ENCODE results near the gene ADH1C. TPM values are rescaled to one million over a fixed set of nuclear protein-coding genes. Genes with fewer than 3 reads are reported as not detected.
"Not testable (repeated sequence)": the region's sequence is repeated elsewhere in the genome, so short reads cannot be mapped to it uniquely, and the experiment has no call there.

The ADH1C gene
- total RNA-seq, 4 donors from 2014 or later = 0.75 to 12.6 (median 8.4) TPM

DNA sequence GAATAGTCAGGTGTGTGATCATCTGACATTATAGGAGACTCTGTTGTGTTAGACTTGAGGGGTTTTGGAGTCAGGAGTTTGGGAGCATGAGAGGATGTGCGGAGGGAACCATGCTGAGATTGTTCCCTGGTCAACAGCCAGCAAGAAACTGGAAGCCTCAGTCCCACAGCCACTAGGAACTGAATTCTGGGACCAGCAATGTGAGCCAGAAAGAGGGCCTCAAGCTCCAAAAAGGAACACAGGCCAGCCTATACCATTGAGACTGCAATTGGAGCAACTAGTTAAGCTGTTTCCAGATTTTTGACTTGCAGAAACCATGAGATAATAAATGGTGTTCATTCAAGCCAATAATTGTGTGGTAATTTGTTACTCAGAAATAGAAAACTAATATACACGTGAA lies 22.7 kb downstream of the ADH1C start:
- DNase-seq = no peak
- Histone ChIP-seq H3K27ac (peak overlapping the region in 3 of 4 donors; percentile 61 to 72 (median 62)), H3K27me3 (no peaks in the 10 kb centered on the region), H3K4me1 (peaks cover 0 to 8% (median 0%) of the 10 kb centered on the region in 3 donors), H3K4me3 (no peak overlapping the region), H3K36me3 (no peaks in the 10 kb centered on the region), H3K9me3 (peaks cover 0 to 16% (median 0%) of the 10 kb centered on the region in 3 donors)
- intact Hi-C loops (cut with DNase I) = no loop called here
- TF ChIP-seq, protein P1, sequence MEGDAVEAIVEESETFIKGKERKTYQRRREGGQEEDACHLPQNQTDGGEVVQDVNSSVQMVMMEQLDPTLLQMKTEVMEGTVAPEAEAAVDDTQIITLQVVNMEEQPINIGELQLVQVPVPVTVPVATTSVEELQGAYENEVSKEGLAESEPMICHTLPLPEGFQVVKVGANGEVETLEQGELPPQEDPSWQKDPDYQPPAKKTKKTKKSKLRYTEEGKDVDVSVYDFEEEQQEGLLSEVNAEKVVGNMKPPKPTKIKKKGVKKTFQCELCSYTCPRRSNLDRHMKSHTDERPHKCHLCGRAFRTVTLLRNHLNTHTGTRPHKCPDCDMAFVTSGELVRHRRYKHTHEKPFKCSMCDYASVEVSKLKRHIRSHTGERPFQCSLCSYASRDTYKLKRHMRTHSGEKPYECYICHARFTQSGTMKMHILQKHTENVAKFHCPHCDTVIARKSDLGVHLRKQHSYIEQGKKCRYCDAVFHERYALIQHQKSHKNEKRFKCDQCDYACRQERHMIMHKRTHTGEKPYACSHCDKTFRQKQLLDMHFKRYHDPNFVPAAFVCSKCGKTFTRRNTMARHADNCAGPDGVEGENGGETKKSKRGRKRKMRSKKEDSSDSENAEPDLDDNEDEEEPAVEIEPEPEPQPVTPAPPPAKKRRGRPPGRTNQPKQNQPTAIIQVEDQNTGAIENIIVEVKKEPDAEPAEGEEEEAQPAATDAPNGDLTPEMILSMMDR (IDR thresholded peaks at IDR 0.05) = no peak
- no peak for TF ChIP-seq POLR2A (IDR thresholded peaks at IDR 0.05)
- 42 to 58% methylated on average over 1 to 2 of the region's 2 CpGs for WGBS, 2 donors

DNA sequence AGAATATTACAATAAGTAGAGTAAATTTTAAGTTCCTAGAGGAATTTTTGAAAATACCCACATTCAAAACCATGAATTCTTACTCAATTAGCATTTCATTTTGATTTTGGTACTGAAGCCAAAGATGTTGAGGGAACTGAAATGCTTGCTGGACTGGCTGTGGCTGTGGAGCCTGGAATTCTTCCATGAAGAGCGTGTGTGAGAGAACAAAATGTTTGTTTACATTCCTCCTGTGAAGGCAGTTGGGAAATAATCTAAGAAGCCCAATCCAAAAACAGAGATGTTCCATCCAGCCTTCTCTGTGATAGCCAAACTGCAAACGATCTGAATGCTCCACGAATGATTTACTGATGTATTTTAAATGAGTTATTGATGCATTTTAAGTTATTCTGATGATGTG lies 27.6 kb downstream of the ADH1C start:
- peak overlapping the region in 3 of 4 donors; percentile 83 to 85 (median 85) for H3K27ac ChIP-seq
- TF ChIP-seq POLR2A (IDR thresholded peaks at IDR 0.05) = no peak
- TF ChIP-seq, protein P1 (IDR thresholded peaks at IDR 0.05) = no peak
- DNase-seq = no peak

DNA sequence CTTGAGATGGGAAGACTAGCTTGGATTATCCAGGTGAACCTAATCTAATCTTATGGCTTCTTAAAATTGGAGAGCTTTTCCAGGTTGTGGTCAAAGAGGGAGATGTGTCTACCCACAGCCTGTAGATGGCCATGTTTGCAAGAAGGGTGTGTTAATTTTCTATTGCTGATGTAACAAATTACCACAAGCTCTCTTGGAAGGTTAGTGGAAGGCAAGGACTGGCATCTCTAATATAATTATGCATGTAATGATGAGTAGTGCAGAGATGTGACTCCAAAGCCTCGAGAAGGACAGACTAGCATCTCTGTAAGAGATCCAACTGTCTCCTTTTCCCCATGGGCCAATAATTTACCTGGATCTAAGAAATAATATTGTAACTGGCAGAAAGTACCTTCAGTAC lies 28.2 kb downstream of the ADH1C start:
- intact Hi-C loops (cut with DNase I) = no loop called here
- 57 to 58% methylated on average over 1 of the region's 1 CpG for WGBS, 2 donors
- H3K27me3 ChIP-seq = no peaks in the 10 kb centered on the region
- TF ChIP-seq, protein P1 (IDR thresholded peaks at IDR 0.05) = no peak
- no peak for TF ChIP-seq POLR2A (IDR thresholded peaks at IDR 0.05)
- peak overlapping the region; percentile 55 to 85 (median 84) for H3K27ac ChIP-seq
- DNase-seq = no peak
- H3K4me1 ChIP-seq = peaks cover 5 to 41% (median 15%) of the 10 kb centered on the region in 3 donors
- no peak overlapping the region for H3K4me3 ChIP-seq
- no peaks in the 10 kb centered on the region for H3K36me3 ChIP-seq
- H3K9me3 ChIP-seq = peaks cover 0 to 16% (median 0%) of the 10 kb centered on the region in 3 donors

More for the DNA sequence above, 27.6 kb downstream of the ADH1C start:
- Histone ChIP-seq H3K36me3 (no peaks in the 10 kb centered on the region), H3K9me3 (peaks cover 0 to 16% (median 0%) of the 10 kb centered on the region in 3 donors), H3K4me3 (no peak overlapping the region), H3K27me3 (no peaks in the 10 kb centered on the region), H3K4me1 (peaks cover 5 to 41% (median 15%) of the 10 kb centered on the region in 3 donors)
- WGBS, 2 donors = 25 to 30% methylated on average over 3 of the region's 3 CpGs
- intact Hi-C loops (cut with DNase I) = no loop called here

DNA sequence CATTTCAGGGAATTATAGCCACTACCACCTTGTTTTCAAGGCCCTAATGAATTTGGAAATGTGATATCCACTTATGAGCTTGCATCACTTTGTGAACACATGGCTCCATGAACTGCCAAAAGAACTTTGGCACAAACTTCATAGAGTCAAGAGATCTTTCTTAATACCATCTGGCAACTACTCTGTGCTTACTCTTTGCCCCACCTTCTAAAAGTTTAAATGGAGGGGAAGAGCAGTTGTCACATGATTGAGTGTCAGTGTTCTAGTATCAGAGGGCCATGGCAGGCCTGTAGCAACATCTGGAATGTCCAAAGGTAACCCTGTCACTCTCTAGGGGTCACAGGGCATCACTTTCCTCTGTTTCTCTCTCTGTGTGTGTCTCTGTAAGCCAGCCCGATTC lies 28.8 kb downstream of the ADH1C start:
- peak overlapping the region; percentile 55 to 85 (median 84) for H3K27ac ChIP-seq
- TF ChIP-seq, protein P1 (IDR thresholded peaks at IDR 0.05) = no peak
- no peak for TF ChIP-seq POLR2A (IDR thresholded peaks at IDR 0.05)
- peaks cover 5 to 41% (median 15%) of the 10 kb centered on the region in 3 donors for H3K4me1 ChIP-seq
- H3K9me3 ChIP-seq = peaks cover 0 to 16% (median 0%) of the 10 kb centered on the region in 3 donors
- WGBS, 2 donors = 77 to 86% methylated on average over 1 of the region's 1 CpG
- H3K36me3 ChIP-seq = no peaks in the 10 kb centered on the region
- intact Hi-C loops (cut with DNase I) = no loop called here
- no peaks in the 10 kb centered on the region for H3K27me3 ChIP-seq
- no peak for DNase-seq
- H3K4me3 ChIP-seq = no peak overlapping the region

DNA sequence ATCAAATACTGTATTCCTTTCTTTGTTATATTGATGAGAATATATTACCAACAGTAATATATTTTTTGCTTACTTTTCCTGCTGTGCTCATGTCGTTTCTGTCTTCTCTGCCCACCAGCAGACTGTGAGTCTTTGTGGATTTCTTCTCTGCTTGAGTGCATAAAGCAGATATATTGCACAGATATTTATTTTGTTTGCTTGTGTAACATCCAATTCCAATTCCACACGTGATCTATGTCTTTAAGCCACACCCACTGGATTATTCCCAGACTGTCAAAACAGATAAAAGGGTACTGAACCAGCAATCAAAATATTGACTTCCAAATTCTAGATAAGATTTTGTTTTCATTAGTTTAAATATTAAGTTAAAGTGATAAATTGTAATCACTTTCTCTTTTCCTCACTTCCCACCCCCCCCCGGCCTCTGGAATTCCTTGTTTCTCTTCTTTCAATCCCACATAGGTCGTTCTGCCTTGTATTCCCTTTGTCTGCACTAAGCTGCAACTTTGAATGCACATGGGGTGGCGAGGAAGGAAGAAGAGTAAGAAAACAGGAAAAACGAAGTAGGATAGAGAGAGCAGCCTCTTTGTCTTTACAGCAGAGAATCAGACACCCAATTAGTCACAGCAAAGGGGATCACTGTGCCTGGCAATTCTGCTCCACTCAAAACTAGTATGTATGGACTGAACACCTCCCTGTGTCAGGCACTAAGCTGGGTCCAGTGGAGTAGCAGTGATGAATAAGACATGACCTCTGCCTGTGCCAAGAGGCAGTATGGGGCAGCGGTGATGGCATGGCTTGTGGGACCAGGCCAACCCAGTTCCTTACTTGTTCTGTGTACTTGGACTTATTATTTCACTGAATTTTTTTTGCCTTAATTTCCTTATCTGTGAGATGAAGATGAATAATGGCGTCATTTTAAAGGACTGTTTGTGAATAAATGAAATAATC lies 31.0 kb downstream of the ADH1C start, which contains the start of gene ADH1B:
ADH1B (minus strand) TSS at position 161 of the 951 bp plus-strand sequence; CDS start at position 91, 70 bp downstream.
- no peaks in the 10 kb centered on the region for H3K27me3 ChIP-seq
- peaks cover 0 to 7% (median 0%) of the 10 kb centered on the region in 3 donors for H3K9me3 ChIP-seq
- no peak for DNase-seq
- peaks cover 0 to 5% (median 0%) of the 10 kb centered on the region in 3 donors for H3K36me3 ChIP-seq
- intact Hi-C loops (cut with DNase I) = no loop called here
- H3K4me1 ChIP-seq = peaks cover 5 to 41% (median 15%) of the 10 kb centered on the region in 3 donors
- H3K4me3 ChIP-seq = peak within 1 kb of the TSS; percentile 2 to 52 (median 30)
- TF ChIP-seq, protein P1 (IDR thresholded peaks at IDR 0.05) = no peak
- TF ChIP-seq POLR2A (IDR thresholded peaks at IDR 0.05) = no peak
- peak within 1 kb of the TSS; percentile 23 to 85 (median 84) for H3K27ac ChIP-seq
- 43 to 49% methylated on average over 8 of the region's 8 CpGs for whole genome bisulfite sequencing, 2 donors

DNA sequence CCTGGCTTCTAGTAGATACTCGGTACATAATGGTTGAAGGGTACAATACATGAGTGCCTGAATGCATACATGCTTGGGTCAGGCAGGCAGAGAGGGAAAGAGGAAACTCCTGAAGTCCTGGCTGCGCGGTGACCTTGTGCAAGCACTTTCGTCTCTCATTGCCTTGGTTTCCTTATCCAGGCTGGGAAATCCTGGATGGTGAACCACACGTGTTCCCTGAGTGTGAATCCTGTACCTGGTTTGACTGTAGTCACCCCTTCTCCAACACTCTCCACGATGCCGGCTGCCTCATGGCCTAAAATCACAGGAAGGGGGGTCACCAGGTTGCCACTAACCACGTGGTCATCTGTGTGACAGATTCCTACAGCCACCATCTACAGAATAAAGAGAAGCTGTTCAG lies 34.7 kb downstream of the ADH1C start:
- Histone ChIP-seq H3K4me3 (peak overlapping the region in 3 of 4 donors; percentile 21 to 52 (median 39)), H3K27ac (peak overlapping the region in 3 of 4 donors; percentile 48 to 85 (median 60)), H3K4me1 (peaks cover 0 to 16% (median 5%) of the 10 kb centered on the region in 3 donors)
- WGBS, 2 donors = 77 to 79% methylated on average over 8 of the region's 8 CpGs
- intact Hi-C loops (cut with DNase I); H3K27me3 ChIP-seq; DNase-seq; H3K9me3 ChIP-seq; H3K36me3 ChIP-seq: not testable (repeated sequence)
